IPS-18c (cell line): ENCODE results near the gene UBE2D4.
"Not testable (repeated sequence)": the region's sequence is repeated elsewhere in the genome, so short reads cannot be mapped to it uniquely, and the experiment has no call there.

Source experiments
- H3K4me3 ChIP-seq: 2 replicates; pipeline ENCODE4 v1.7.0; 2013; ENCODE audit warnings: low read depth, mild to moderate bottlenecking, low read length, moderate library complexity; ENCODE audit not compliant: insufficient read depth
- H3K9me3 ChIP-seq: one replicate; pipeline ENCODE4 v1.6.1; 2013; ENCODE audit warnings: mild to moderate bottlenecking, low read length, moderate library complexity; ENCODE audit not compliant: control insufficient read depth, insufficient read depth

The UBE2D4 gene

GRCh38 chr7:43985904-43986864 is 59.9 kb downstream of the UBE2D4 start:
- peak overlapping the region; percentile 43; the same call in 1 of the 2 replicates for H3K4me3 ChIP-seq
- not testable (repeated sequence) for H3K9me3 ChIP-seq

GRCh38 chr7:43987476-43987875 is 61.2 kb downstream of the UBE2D4 start:
- H3K4me3 ChIP-seq, H3K9me3 ChIP-seq: not testable (repeated sequence)

- H3K4me3 ChIP-seq, H3K9me3 ChIP-seq: not testable (repeated sequence)
Observed at GRCh38 chr7:43990011-43990585, 63.9 kb downstream of the UBE2D4 start.

- not testable (repeated sequence) for H3K4me3 ChIP-seq, H3K9me3 ChIP-seq
Observed at GRCh38 chr7:43990829-43991228, 64.6 kb downstream of the UBE2D4 start.

GRCh38 chr7:43992896-43993295 is 66.7 kb downstream of the UBE2D4 start:
- H3K4me3 ChIP-seq, H3K9me3 ChIP-seq: not testable (repeated sequence)

GRCh38 chr7:43994681-43995080 is 68.4 kb downstream of the UBE2D4 start:
- H3K9me3 ChIP-seq, result not testable (repeated sequence)

GRCh38 chr7:43997532-43997931 is 71.3 kb downstream of the UBE2D4 start, which contains the start of gene SPDYE1:
Gene SPDYE1, plus strand, starts transcription at chr7:43997897. Its CDS starts 2,053 bp downstream, at chr7:43999950.
- not testable (repeated sequence) for H3K9me3 ChIP-seq, H3K4me3 ChIP-seq

More at GRCh38 chr7:43994681-43995080, 68.4 kb downstream of the UBE2D4 start:
- H3K4me3 ChIP-seq, result not testable (repeated sequence)
